Measurements from ENCODE around the gene SUN2. TPM values are rescaled to one million over a fixed set of nuclear protein-coding genes. Genes with fewer than 3 reads are reported as not detected.

SUN2 gene
- total and polyA plus RNA-seq, 2 of the 4 experiments (the other 2 are of a cell fraction): 27.8 to 50.0 TPM

DNA sequence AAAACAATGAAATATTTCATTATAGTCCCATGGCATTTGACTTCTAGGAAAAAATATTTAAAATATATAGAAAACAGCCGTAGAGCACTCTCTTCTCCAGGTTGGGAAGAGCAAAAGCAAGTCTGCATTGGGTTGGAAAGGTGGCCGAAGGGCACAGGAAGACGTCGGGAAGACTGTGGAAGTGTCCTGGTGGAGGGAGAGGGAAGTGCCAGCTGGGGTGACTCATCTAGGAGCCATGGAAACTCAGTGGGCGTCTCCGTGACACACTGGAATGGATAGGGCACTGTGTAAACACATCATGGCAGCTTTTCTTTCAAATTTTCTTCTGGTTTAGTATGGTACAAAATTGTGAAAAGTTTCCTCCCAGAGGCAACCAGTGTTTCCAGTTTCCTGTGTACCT, 37.4 kb downstream of the SUN2 start:
- Histone ChIP-seq H3K27me3 (ENCODE audit: control insufficient read depth, insufficient read depth, low read length) (no peaks in the 10 kb centered on the region), H3K79me1 (ENCODE audit: low read depth in 1 of 2, low read length in 2 of 2) (peaks cover 38 to 80% of the 10 kb centered on the region in 2 experiments), H4K5ac (ENCODE audit: low read depth, low read length) (no peak overlapping the region), H3K23ac (ENCODE audit: low read depth, low read length) (no peak overlapping the region), H3K56ac (ENCODE audit: extremely low read depth, insufficient read depth, low read length) (no peak overlapping the region), H3K18ac (ENCODE audit: low read depth, low read length) (no peak overlapping the region), H2BK5ac (ENCODE audit: low read depth, low read length, poor library complexity, severe bottlenecking) (no peak overlapping the region), H3K9me3 (ENCODE audit: control insufficient read depth, insufficient read depth, low read length) (no peaks in the 10 kb centered on the region), H2AK9ac (replicated peaks; ENCODE audit: low read depth, low read length, poor library complexity) (no peak overlapping the region), H2BK20ac (ENCODE audit: low read depth, low read length) (no peak overlapping the region), H2AK5ac (ENCODE audit: low read depth, low read length) (no peak overlapping the region), H2BK15ac (ENCODE audit: low read depth, low read length) (no peak overlapping the region), H4K91ac (ENCODE audit: insufficient read depth, low read depth, low read length) (no peak overlapping the region), H4K20me1 (ENCODE audit: insufficient read depth, low read length) (peaks cover 49% of the 10 kb centered on the region), H2AFZ (replicated peaks; ENCODE audit: low read length, poor library complexity) (no peak overlapping the region), H3K4me2 (ENCODE audit: low read depth, low read length) (no peak overlapping the region; the same call in 1 of the 2 replicates), H3K4me3 (ENCODE audit: insufficient read depth, low read depth, low read length) (no peak overlapping the region), H3K14ac (replicated peaks; ENCODE audit: low read depth, low read length) (no peak overlapping the region), H3K9ac (ENCODE audit: low read depth, low read length) (no peak overlapping the region), H4K8ac (ENCODE audit: low read depth in 2 of 2, low read length in 2 of 2) (no peak overlapping the region), H3K4me1 (ENCODE audit: control insufficient read depth, insufficient read depth, low read length) (peaks cover 4% of the 10 kb centered on the region), H3K9me1 (ENCODE audit: insufficient read depth, low read length) (peaks cover 27% of the 10 kb centered on the region), H2BK120ac (ENCODE audit: low read depth, low read length) (no peak overlapping the region), H3K36me3 (ENCODE audit: control insufficient read depth, insufficient read depth, low read length) (peaks cover 33% of the 10 kb centered on the region), H3K4ac (ENCODE audit: low read depth, low read length) (no peak overlapping the region), H3K27ac (ENCODE audit: insufficient read depth, low read length) (no peak overlapping the region; the same call in 1 of the 2 replicates)
- no peak for TF ChIP-seq CHD1 (IDR thresholded peaks at IDR 0.05; ENCODE audit: low read depth, low read length)
- no peak for TF ChIP-seq MAZ (IDR thresholded peaks at IDR 0.05; ENCODE audit: borderline replicate concordance, low read depth, low read length)
- no peak for TF ChIP-seq RCOR1 (IDR thresholded peaks at IDR 0.05; ENCODE audit: insufficient replicate concordance, low read length)
- peak; percentile 16; the same call in 1 of the 2 replicates for TF ChIP-seq SMC3 (IDR thresholded peaks at IDR 0.05; ENCODE audit: low read depth, low read length)
- TF ChIP-seq FOS (IDR thresholded peaks at IDR 0.05; ENCODE audit: low read depth, low read length): peak; percentile 93
- peak; percentile 33 for TF ChIP-seq RAD21 (IDR thresholded peaks at IDR 0.05; ENCODE audit: low read length)
- no peak for TF ChIP-seq CEBPB (IDR thresholded peaks at IDR 0.05; ENCODE audit: low read depth, low read length)
- TF ChIP-seq BHLHE40 (IDR thresholded peaks at IDR 0.05; ENCODE audit: low read depth, low read length): peak; percentile 8; the same call in 1 of the 2 replicates
- TF ChIP-seq POLR2A (IDR thresholded peaks at IDR 0.05; ENCODE audit: low read depth, low read length): no peak
- TF ChIP-seq MXI1 (IDR thresholded peaks at IDR 0.05; ENCODE audit: borderline replicate concordance, low read depth, low read length): peak; percentile 66; the same call in 1 of the 2 replicates
- TF ChIP-seq MAFK (IDR thresholded peaks at IDR 0.05; ENCODE audit: low read depth, low read length): no peak
- TF ChIP-seq, protein P1, sequence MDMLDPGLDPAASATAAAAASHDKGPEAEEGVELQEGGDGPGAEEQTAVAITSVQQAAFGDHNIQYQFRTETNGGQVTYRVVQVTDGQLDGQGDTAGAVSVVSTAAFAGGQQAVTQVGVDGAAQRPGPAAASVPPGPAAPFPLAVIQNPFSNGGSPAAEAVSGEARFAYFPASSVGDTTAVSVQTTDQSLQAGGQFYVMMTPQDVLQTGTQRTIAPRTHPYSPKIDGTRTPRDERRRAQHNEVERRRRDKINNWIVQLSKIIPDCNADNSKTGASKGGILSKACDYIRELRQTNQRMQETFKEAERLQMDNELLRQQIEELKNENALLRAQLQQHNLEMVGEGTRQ (IDR thresholded peaks at IDR 0.05; ENCODE audit: low read depth, low read length): no peak
- no peak for TF ChIP-seq RFX5 (IDR thresholded peaks at IDR 0.05; ENCODE audit: low read depth, low read length)
- TF ChIP-seq, protein P2, sequence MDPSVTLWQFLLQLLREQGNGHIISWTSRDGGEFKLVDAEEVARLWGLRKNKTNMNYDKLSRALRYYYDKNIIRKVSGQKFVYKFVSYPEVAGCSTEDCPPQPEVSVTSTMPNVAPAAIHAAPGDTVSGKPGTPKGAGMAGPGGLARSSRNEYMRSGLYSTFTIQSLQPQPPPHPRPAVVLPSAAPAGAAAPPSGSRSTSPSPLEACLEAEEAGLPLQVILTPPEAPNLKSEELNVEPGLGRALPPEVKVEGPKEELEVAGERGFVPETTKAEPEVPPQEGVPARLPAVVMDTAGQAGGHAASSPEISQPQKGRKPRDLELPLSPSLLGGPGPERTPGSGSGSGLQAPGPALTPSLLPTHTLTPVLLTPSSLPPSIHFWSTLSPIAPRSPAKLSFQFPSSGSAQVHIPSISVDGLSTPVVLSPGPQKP (IDR thresholded peaks at IDR 0.05; ENCODE audit: borderline replicate concordance, low read depth, low read length): no peak
- TF ChIP-seq NFE2L2 (IDR thresholded peaks at IDR 0.05; ENCODE audit: low read depth, low read length): no peak
- peak; percentile 53 for TF ChIP-seq CTCF (conservative IDR thresholded peaks at IDR 0.05; ENCODE audit: low read depth, low read length)
- DNase-seq (peak; percentile 81), ATAC-seq (ENCODE audit: low read depth) (peak; percentile 97)
- ChIA-PET CTCF (interaction anchor here (0.6 to 1.1 kb wide), 3 partner anchors 10 to 37 kb away, joined by 3 to 4 read pairs (median 3); partner anchors contain the start of genes GTPBP1 and TOMM22), POLR2A (ENCODE audit: unreplicated experiment) (no interaction called here)
- BruUV-seq (replicated peaks): no TSS peak
- intact Hi-C loops (cut with micrococcal nuclease): no loop called here
- in situ Hi-C loops (cut with MboI; ENCODE audit: low sequenced_read_pairs): no loop called here
- 26% methylated on average over 3 of the region's 6 CpGs; no CpG with 5 or more reads in 1 of the 2 experiments for WGBS, 2 experiments (ENCODE audit: extremely low coverage in 2 of 2, insufficient read length in 1 of 2)
- dilution Hi-C loops (cut with HindIII; ENCODE audit: low sequenced_read_pairs, unreplicated experiment): no loop called here
